IPS DF 4.7 (cell line): Measurements from ENCODE around the gene ZNF260.

ENCODE experiments used
- DNase-seq: peaks from one replicate; pipeline ENCODE4 v3.0.0-alpha.2; 2013; ENCODE audit warnings: low spot score; ENCODE audit errors: extremely low read depth

Gene ZNF260

GRCh38 chr19:36489920-36490415 lies 38.1 kb downstream of the ZNF260 start:
- DNase-seq: peak; percentile 88

GRCh38 chr19:36489118-36489919 lies 38.8 kb downstream of the ZNF260 start, which contains the start of gene ZNF566:
Gene ZNF566 (minus strand): TSS chr19:36489561. CDS start chr19:36476557, 13,004 bp downstream.
- peak; percentile 98 for DNase-seq

- DNase-seq: no peak
These were observed 39.3 kb downstream of the ZNF260 start for GRCh38 chr19:36488846-36489117.

GRCh38 chr19:36488118-36488845 lies 39.8 kb downstream of the ZNF260 start:
- no peak for DNase-seq

- no peak for DNase-seq
These were observed 44.4 kb downstream of the ZNF260 start for GRCh38 chr19:36483653-36484052.

- DNase-seq: no peak
These were observed 45.2 kb downstream of the ZNF260 start for GRCh38 chr19:36482876-36483275.
